Suppressor macrophage (primary cell): ENCODE data around the gene DCANP1.

Experiments
- DNase-seq, 4 experiments: peaks; one replicate each; pipeline ENCODE4 v3.0.0-alpha.2; 2020 to 2022

Gene DCANP1

GRCh38 chr5:135456238-135457099 is 9.3 kb upstream of the DCANP1 start:
- peak; percentile 97 to 100 (median 99) for DNase-seq

- DNase-seq, result no peak
Observed at GRCh38 chr5:135455876-135456237, 8.7 kb upstream of the DCANP1 start.

- DNase-seq, result no peak
Observed at GRCh38 chr5:135454946-135455345, 7.8 kb upstream of the DCANP1 start.

GRCh38 chr5:135453613-135454012 is 6.5 kb upstream of the DCANP1 start:
- no peak for DNase-seq

GRCh38 chr5:135452321-135453030 is 5.3 kb upstream of the DCANP1 start, which contains the start of gene TIFAB:
Gene TIFAB, minus strand, starts transcription at chr5:135452351. Its CDS starts 2,412 bp downstream, at chr5:135449939.
- peak in 3 of 4 experiments; percentile 30 to 60 (median 59) for DNase-seq

GRCh38 chr5:135451581-135452320 is 4.6 kb upstream of the DCANP1 start:
- DNase-seq, result no peak

GRCh38 chr5:135450952-135451351 is 3.8 kb upstream of the DCANP1 start:
- DNase-seq, result no peak

- no peak for DNase-seq
Observed at GRCh38 chr5:135450336-135450735, 3.2 kb upstream of the DCANP1 start.

GRCh38 chr5:135449644-135450043 is 2.5 kb upstream of the DCANP1 start:
- no peak for DNase-seq

GRCh38 chr5:135448791-135449507 is 1.8 kb upstream of the DCANP1 start:
- peak in 2 of 4 experiments; percentile 35 to 45 for DNase-seq

GRCh38 chr5:135448071-135448739 is 1.1 kb upstream of the DCANP1 start:
- no peak for DNase-seq

- no peak for DNase-seq
Observed at GRCh38 chr5:135446615-135447014, 533 bp downstream of the DCANP1 start.

- DNase-seq, result no peak
Observed at GRCh38 chr5:135446206-135446605, 942 bp downstream of the DCANP1 start.

GRCh38 chr5:135445306-135445985 is 1.7 kb downstream of the DCANP1 start:
- DNase-seq, result peak in 3 of 4 experiments; percentile 58 to 73 (median 65)

GRCh38 chr5:135444881-135445280 is 2.3 kb downstream of the DCANP1 start:
- no peak for DNase-seq

GRCh38 chr5:135444360-135444759 is 2.8 kb downstream of the DCANP1 start:
- DNase-seq, result peak in 3 of 4 experiments; percentile 53 to 63 (median 62)

- no peak for DNase-seq
Observed at GRCh38 chr5:135443161-135443960, 3.8 kb downstream of the DCANP1 start.

GRCh38 chr5:135442431-135443160 is 4.6 kb downstream of the DCANP1 start:
- no peak for DNase-seq

- no peak for DNase-seq
Observed at GRCh38 chr5:135441919-135442318, 5.2 kb downstream of the DCANP1 start.
